SJCRH30 (cell line): ENCODE results near the gene ADCK1. TPM values are rescaled to one million over a fixed set of nuclear protein-coding genes. Genes with fewer than 3 reads are reported as not detected.
A peak's percentile ranks its signal among the peaks of the same experiment; 100 is the strongest.

Experiments used
- DNase-seq, 2 experiments: peaks; one replicate each; pipeline ENCODE4 v3.0.0-alpha.2; 2015 to 2020
- H3K27ac ChIP-seq: fragments of 250-450 bp; sonication (Bioruptor Pico); 2 replicates; pipeline ENCODE4 v1.5.1; 2020; ENCODE audit warnings: mild to moderate bottlenecking, moderate library complexity
- H3K27me3 ChIP-seq: fragments of 250-450 bp; sonication (Bioruptor Pico); 2 replicates; pipeline ENCODE4 v1.5.1; 2020; ENCODE audit warnings: mild to moderate bottlenecking, moderate library complexity
- H3K36me3 ChIP-seq: fragments of 250-450 bp; sonication (Bioruptor Pico); 2 replicates; pipeline ENCODE4 v1.5.1; 2020; ENCODE audit warnings: mild to moderate bottlenecking, moderate library complexity
- H3K4me1 ChIP-seq: fragments of 250-450 bp; sonication (Bioruptor Pico); 2 replicates; pipeline ENCODE4 v1.5.1; 2020; ENCODE audit warnings: mild to moderate bottlenecking, moderate library complexity
- H3K4me3 ChIP-seq: fragments of 250-450 bp; sonication (Bioruptor Pico); 2 replicates; pipeline ENCODE4 v1.5.1; 2020; ENCODE audit warnings: mild to moderate bottlenecking, moderate library complexity
- H3K9me3 ChIP-seq: fragments of 250-450 bp; sonication (Bioruptor Pico); replicated peaks from 2 replicates; pipeline ENCODE4 v1.5.1; 2020; ENCODE audit warnings: mild to moderate bottlenecking, moderate library complexity
- total RNA-seq: library from RNA; depleted of rRNA; stranded (reverse); fragments of >200 nt; shearing (Covaris generic); gene quantifications from 2 replicates; pipeline ENCODE4 v1.2.3, GENCODE V29; 2014

ADCK1 gene
- total RNA-seq, 1 experiment from 2014 or later, result 1.5 TPM

DNA sequence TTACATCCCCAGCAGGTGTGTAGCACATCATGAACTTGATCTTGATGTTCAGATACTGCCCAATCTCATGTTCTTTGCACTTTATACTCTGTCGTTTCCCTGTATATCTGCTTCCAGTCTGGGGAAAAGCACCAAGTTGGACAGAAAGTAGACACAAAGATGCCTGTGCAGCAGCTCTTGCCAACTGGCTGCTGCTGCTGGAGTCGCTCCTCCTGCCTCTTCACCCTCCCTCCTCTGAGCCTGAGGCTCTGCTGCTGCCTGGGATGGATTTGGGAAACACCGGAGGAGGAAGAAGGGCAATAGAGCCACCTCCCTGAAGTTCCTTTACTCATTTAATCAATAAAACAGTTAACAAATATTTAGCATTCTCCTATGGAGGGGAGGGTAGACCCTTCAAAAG is 32.4 kb downstream of the ADCK1 start:
- H3K27me3 ChIP-seq, result no peaks in the 10 kb centered on the region
- no peak overlapping the region for H3K4me3 ChIP-seq
- H3K36me3 ChIP-seq, result no peaks in the 10 kb centered on the region
- DNase-seq, result no peak
- no peak overlapping the region for H3K27ac ChIP-seq
- H3K4me1 ChIP-seq, result no peaks in the 10 kb centered on the region
- H3K9me3 ChIP-seq, result no peaks in the 10 kb centered on the region

DNA sequence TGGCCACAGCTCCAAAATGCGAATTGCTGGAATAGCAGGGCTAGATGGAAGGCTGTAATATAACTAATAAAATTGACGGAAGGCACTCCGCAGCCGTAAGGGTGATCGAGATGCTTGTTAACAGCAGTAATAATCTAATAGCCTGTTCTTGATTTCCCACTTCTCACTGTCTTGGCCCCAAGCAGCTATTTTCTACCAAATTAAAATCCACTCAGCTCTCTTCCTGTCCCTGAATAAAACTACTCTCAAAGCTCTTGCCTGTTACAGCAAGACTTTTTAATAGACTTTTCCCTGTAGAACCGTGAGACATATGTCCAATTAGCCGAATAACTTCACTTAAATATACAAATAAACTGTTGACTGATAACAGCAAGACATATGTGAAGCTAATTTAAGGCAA is 38.0 kb downstream of the ADCK1 start:
- Histone ChIP-seq H3K36me3 (no peaks in the 10 kb centered on the region), H3K9me3 (no peaks in the 10 kb centered on the region), H3K27ac (no peak overlapping the region), H3K4me3 (no peak overlapping the region), H3K4me1 (no peaks in the 10 kb centered on the region), H3K27me3 (no peaks in the 10 kb centered on the region)
- DNase-seq, result no peak

- Histone ChIP-seq H3K9me3 (no peaks in the 10 kb centered on the region), H3K36me3 (no peaks in the 10 kb centered on the region), H3K4me3 (no peak overlapping the region), H3K27ac (no peak overlapping the region), H3K27me3 (no peaks in the 10 kb centered on the region), H3K4me1 (no peaks in the 10 kb centered on the region)
- no peak for DNase-seq
Measured at GRCh38 chr14:77838831-77839511, 39.1 kb downstream of the ADCK1 start.

GRCh38 chr14:77843195-77843594 is 43.3 kb downstream of the ADCK1 start:
- no peak overlapping the region for H3K27ac ChIP-seq
- H3K9me3 ChIP-seq, result no peaks in the 10 kb centered on the region
- H3K4me1 ChIP-seq, result no peaks in the 10 kb centered on the region
- H3K4me3 ChIP-seq, result no peak overlapping the region
- no peak for DNase-seq
- H3K27me3 ChIP-seq, result no peaks in the 10 kb centered on the region
- H3K36me3 ChIP-seq, result no peaks in the 10 kb centered on the region

GRCh38 chr14:77843651-77844050 is 43.7 kb downstream of the ADCK1 start:
- no peaks in the 10 kb centered on the region for H3K4me1 ChIP-seq
- H3K36me3 ChIP-seq, result no peaks in the 10 kb centered on the region
- no peak for DNase-seq
- H3K27me3 ChIP-seq, result no peaks in the 10 kb centered on the region
- H3K27ac ChIP-seq, result no peak overlapping the region
- no peaks in the 10 kb centered on the region for H3K9me3 ChIP-seq
- no peak overlapping the region for H3K4me3 ChIP-seq

GRCh38 chr14:77844802-77845201 is 44.9 kb downstream of the ADCK1 start:
- no peaks in the 10 kb centered on the region for H3K4me1 ChIP-seq
- no peak overlapping the region for H3K27ac ChIP-seq
- H3K27me3 ChIP-seq, result no peaks in the 10 kb centered on the region
- H3K9me3 ChIP-seq, result no peaks in the 10 kb centered on the region
- no peak for DNase-seq
- no peaks in the 10 kb centered on the region for H3K36me3 ChIP-seq
- no peak overlapping the region for H3K4me3 ChIP-seq

GRCh38 chr14:77848031-77848430 is 48.1 kb downstream of the ADCK1 start:
- no peaks in the 10 kb centered on the region for H3K4me1 ChIP-seq
- no peaks in the 10 kb centered on the region for H3K27me3 ChIP-seq
- H3K36me3 ChIP-seq, result no peaks in the 10 kb centered on the region
- H3K9me3 ChIP-seq, result no peaks in the 10 kb centered on the region
- no peak overlapping the region for H3K27ac ChIP-seq
- no peak overlapping the region for H3K4me3 ChIP-seq
- DNase-seq, result no peak

DNA sequence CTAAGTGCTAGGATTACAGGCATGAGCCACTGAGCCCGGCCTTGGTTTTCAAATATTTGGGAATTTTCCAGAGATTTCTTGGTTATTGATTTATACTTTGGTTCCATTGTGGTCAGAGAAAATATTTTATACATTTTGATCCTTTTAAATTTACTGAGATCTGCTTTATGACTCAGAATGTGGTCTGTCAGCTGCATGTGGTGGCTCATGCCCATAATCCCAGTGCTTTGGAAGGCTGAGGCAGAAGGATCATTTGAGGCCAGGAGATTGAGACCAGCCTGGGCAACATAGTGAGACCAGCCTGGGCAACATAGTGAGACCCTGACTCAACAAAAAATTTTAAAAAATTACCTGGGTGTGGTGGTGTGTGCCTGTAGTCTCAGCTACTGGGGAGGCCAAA is 49.8 kb downstream of the ADCK1 start:
- Histone ChIP-seq H3K4me3 (no peak overlapping the region), H3K9me3 (no peaks in the 10 kb centered on the region), H3K4me1 (no peaks in the 10 kb centered on the region), H3K36me3 (no peaks in the 10 kb centered on the region), H3K27me3 (no peaks in the 10 kb centered on the region), H3K27ac (no peak overlapping the region)
- peak in 1 of 2 experiments; percentile 7 for DNase-seq

- no peak overlapping the region for H3K4me3 ChIP-seq
- H3K27ac ChIP-seq, result no peak overlapping the region
- no peaks in the 10 kb centered on the region for H3K27me3 ChIP-seq
- no peaks in the 10 kb centered on the region for H3K4me1 ChIP-seq
- DNase-seq, result no peak
- no peaks in the 10 kb centered on the region for H3K9me3 ChIP-seq
- no peaks in the 10 kb centered on the region for H3K36me3 ChIP-seq
Measured at GRCh38 chr14:77853919-77854318, 54.0 kb downstream of the ADCK1 start.

- H3K36me3 ChIP-seq, result no peaks in the 10 kb centered on the region
Measured at GRCh38 chr14:77856941-77857340, 57.0 kb downstream of the ADCK1 start.

GRCh38 chr14:77859934-77860570 is 60.1 kb downstream of the ADCK1 start:
- no peaks in the 10 kb centered on the region for H3K4me1 ChIP-seq
- no peak for DNase-seq
- no peak overlapping the region for H3K4me3 ChIP-seq
- H3K9me3 ChIP-seq, result no peaks in the 10 kb centered on the region
- no peaks in the 10 kb centered on the region for H3K36me3 ChIP-seq
- H3K27me3 ChIP-seq, result no peaks in the 10 kb centered on the region
- no peak overlapping the region for H3K27ac ChIP-seq

More at GRCh38 chr14:77856941-77857340, 57.0 kb downstream of the ADCK1 start:
- Histone ChIP-seq H3K27me3 (no peaks in the 10 kb centered on the region), H3K9me3 (no peaks in the 10 kb centered on the region), H3K4me3 (no peak overlapping the region), H3K27ac (no peak overlapping the region), H3K4me1 (no peaks in the 10 kb centered on the region)
- no peak for DNase-seq

DNA sequence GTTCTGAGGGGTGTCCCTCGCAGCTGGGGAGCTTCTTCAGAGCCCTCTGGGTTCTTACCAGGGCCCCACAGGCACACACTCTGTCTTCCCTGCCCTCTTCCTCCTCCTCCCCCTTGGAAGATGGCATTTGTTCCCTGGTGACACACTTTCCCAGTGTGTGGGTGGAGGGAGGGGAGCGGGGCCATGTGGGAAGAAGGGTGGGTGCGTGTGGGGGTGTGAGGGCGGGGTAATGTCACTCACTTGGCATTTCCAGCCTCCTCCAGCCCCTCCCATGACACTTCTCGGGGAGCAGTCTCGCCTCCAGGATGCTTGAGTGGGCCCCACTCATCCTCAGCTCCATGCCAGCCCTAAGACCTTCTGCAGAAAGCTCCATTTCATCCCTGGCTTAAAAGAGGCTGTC is 61.3 kb downstream of the ADCK1 start:
- H3K9me3 ChIP-seq, result no peaks in the 10 kb centered on the region
- no peaks in the 10 kb centered on the region for H3K27me3 ChIP-seq
- no peaks in the 10 kb centered on the region for H3K36me3 ChIP-seq
- no peak for DNase-seq
- H3K4me3 ChIP-seq, result no peak overlapping the region
- no peak overlapping the region for H3K27ac ChIP-seq
- no peaks in the 10 kb centered on the region for H3K4me1 ChIP-seq

DNA sequence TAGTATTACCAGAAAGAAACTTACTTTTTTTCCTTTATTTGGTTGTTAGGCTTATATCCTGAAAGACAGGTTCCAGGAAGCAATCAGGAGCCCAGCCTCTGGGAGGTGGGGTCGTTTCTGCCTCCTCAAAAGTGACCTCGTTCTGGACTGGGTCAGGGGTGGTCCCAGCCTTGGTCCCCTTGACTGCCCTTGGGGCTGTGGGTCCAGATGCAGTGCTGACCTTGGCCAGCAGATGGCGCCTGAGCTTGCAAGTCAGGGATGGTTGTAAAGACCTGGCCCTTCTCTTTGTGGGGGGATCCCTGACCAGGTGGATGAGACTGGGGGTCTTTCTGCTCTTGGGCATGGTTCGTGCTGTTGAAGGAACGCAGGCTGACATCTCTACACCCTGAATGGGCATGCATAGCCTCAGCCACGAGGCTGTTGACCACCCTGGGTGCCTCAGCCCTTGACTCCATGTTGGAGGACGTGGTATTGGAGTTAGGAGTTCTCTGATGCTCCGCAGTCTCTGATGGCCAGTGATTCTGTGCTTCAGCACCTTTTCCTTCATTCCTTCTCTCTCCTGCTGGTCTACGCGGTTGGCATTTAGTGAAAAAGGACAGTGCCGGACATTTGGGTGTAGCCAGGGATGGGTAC is 62.4 kb downstream of the ADCK1 start:
- peak; percentile 64 to 71 for DNase-seq
- Histone ChIP-seq H3K36me3 (no peaks in the 10 kb centered on the region), H3K9me3 (no peaks in the 10 kb centered on the region), H3K27ac (no peak overlapping the region), H3K27me3 (no peaks in the 10 kb centered on the region), H3K4me3 (no peak overlapping the region), H3K4me1 (no peaks in the 10 kb centered on the region)

- Histone ChIP-seq H3K36me3 (no peaks in the 10 kb centered on the region), H3K4me3 (no peak overlapping the region), H3K9me3 (no peaks in the 10 kb centered on the region), H3K27me3 (no peaks in the 10 kb centered on the region), H3K4me1 (peaks cover 7% of the 10 kb centered on the region), H3K27ac (no peak overlapping the region)
- no peak for DNase-seq
Measured at GRCh38 chr14:77864085-77864484, 64.2 kb downstream of the ADCK1 start.

- Histone ChIP-seq H3K27me3 (no peaks in the 10 kb centered on the region), H3K4me1 (peaks cover 12% of the 10 kb centered on the region), H3K27ac (no peak overlapping the region), H3K9me3 (no peaks in the 10 kb centered on the region), H3K4me3 (no peak overlapping the region), H3K36me3 (no peaks in the 10 kb centered on the region)
- no peak for DNase-seq
Measured at GRCh38 chr14:77864580-77864979, 64.7 kb downstream of the ADCK1 start.
